IMR-90 (cell line): ENCODE measurements around the gene GFER. TPM values are rescaled to one million over a fixed set of nuclear protein-coding genes. Genes with fewer than 3 reads are reported as not detected.

Source experiments
- ATAC-seq: fragments of 200-7000 bp; cut with Tn5 transposase; 2 replicates; pipeline ENCODE4 v1.9.1; 2020; ENCODE audit warnings: low read depth, mild to moderate bottlenecking, moderate library complexity
- BruUV-seq: library from RNA; stranded (reverse); fragments of 400-500 nt; replicated peaks from 2 replicates; lab custom pipeline; 2021; lab: Mats Ljungman, UMichigan
- CTCF ChIA-PET: fragments of 300-600 bp; formaldehyde crosslinking; extraction: SDS; loops from one replicate; lab custom pipeline; 2021; ENCODE audit warnings: antibody characterized with exemption; lab: Yijun Ruan, JAX
- POLR2A ChIA-PET: fragments of 300-600 bp; sonication (Branson Sonifier 250); formaldehyde crosslinking; loops from one replicate; lab custom pipeline; 2022; ENCODE audit warnings: antibody characterized with exemption; ENCODE audit not compliant: unreplicated experiment; lab: Charles Lee
- DNase-seq: peaks from one replicate; pipeline ENCODE4 v3.0.0; 2013
- H2AFZ ChIP-seq: replicated peaks from 2 replicates; pipeline ENCODE3; 2013; ENCODE audit warnings: low read length, mild to moderate bottlenecking; ENCODE audit not compliant: poor library complexity
- H2AK5ac ChIP-seq: 2 replicates; pipeline ENCODE4 v1.6.1; 2013; ENCODE audit warnings: low read depth, low read length, inconsistent platforms
- H2AK9ac ChIP-seq: replicated peaks from 2 replicates; pipeline ENCODE3; 2013; ENCODE audit warnings: mild to moderate bottlenecking, low read depth, low read length, moderate library complexity; ENCODE audit not compliant: poor library complexity
- H2BK120ac ChIP-seq: 2 replicates; pipeline ENCODE4 v1.6.1; 2013; ENCODE audit warnings: low read depth, low read length, inconsistent platforms
- H2BK15ac ChIP-seq: 3 replicates; pipeline ENCODE4 v1.6.1; 2013; ENCODE audit warnings: low read depth, low read length, inconsistent platforms
- H2BK20ac ChIP-seq: 2 replicates; pipeline ENCODE4 v1.6.1; 2013; ENCODE audit warnings: low read depth, mild to moderate bottlenecking, inconsistent platforms, low read length, moderate library complexity
- H2BK5ac ChIP-seq: 2 replicates; pipeline ENCODE4 v1.6.1; 2013; ENCODE audit warnings: mild to moderate bottlenecking, low read depth, low read length, inconsistent platforms; ENCODE audit not compliant: poor library complexity, severe bottlenecking
- H3K14ac ChIP-seq: replicated peaks from 2 replicates; pipeline ENCODE4 v1.6.1; 2013; ENCODE audit warnings: low read depth, low read length, inconsistent platforms
- H3K18ac ChIP-seq: 2 replicates; pipeline ENCODE4 v1.6.1; 2013; ENCODE audit warnings: low read depth, low read length, control low read depth
- H3K23ac ChIP-seq: 2 replicates; pipeline ENCODE4 v1.6.1; 2013; ENCODE audit warnings: low read depth, low read length, inconsistent platforms
- H3K27ac ChIP-seq: 2 replicates; pipeline ENCODE4 v1.5.1; 2013; ENCODE audit warnings: mild to moderate bottlenecking, control low read depth, low read length; ENCODE audit not compliant: insufficient read depth
- H3K27me3 ChIP-seq: 2 replicates; pipeline ENCODE4 v1.6.1; 2013; ENCODE audit warnings: low read length; ENCODE audit not compliant: control insufficient read depth, insufficient read depth
- H3K36me3 ChIP-seq: 2 replicates; pipeline ENCODE4 v1.6.1; 2013; ENCODE audit warnings: low read length, mixed read lengths; ENCODE audit not compliant: control insufficient read depth, insufficient read depth
- H3K4ac ChIP-seq: 2 replicates; pipeline ENCODE4 v1.6.1; 2013; ENCODE audit warnings: low read depth, low read length, inconsistent platforms
- H3K4me1 ChIP-seq: 2 replicates; pipeline ENCODE4 v1.6.1; 2013; ENCODE audit warnings: low read length, mixed read lengths; ENCODE audit not compliant: control insufficient read depth, insufficient read depth
- H3K4me2 ChIP-seq: 2 replicates; pipeline ENCODE4 v1.6.1; 2013; ENCODE audit warnings: low read depth, mild to moderate bottlenecking, control low read depth, low read length, moderate library complexity
- H3K4me3 ChIP-seq: 2 replicates; pipeline ENCODE4 v1.5.1; 2013; ENCODE audit warnings: low read depth, mild to moderate bottlenecking, control low read depth, low read length, moderate library complexity; ENCODE audit not compliant: insufficient read depth
- H3K56ac ChIP-seq: 2 replicates; pipeline ENCODE4 v1.6.1; 2013; ENCODE audit warnings: low read length, inconsistent platforms; ENCODE audit not compliant: insufficient read depth; ENCODE audit errors: extremely low read depth
- H3K79me1 ChIP-seq, 2 experiments: 2 replicates each; pipeline ENCODE4 v1.6.1; 2013; ENCODE audit warnings: low read length in 2 of 2, inconsistent platforms in 1 of 2, low read depth in 1 of 2
- H3K9ac ChIP-seq: 2 replicates; pipeline ENCODE4 v1.6.1; 2013; ENCODE audit warnings: low read depth, low read length, control low read depth
- H3K9me1 ChIP-seq: 2 replicates; pipeline ENCODE4 v1.6.1; 2013; ENCODE audit warnings: low read length, inconsistent platforms; ENCODE audit not compliant: insufficient read depth
- H3K9me3 ChIP-seq: 2 replicates; pipeline ENCODE4 v1.6.1; 2013; ENCODE audit warnings: low read length; ENCODE audit not compliant: control insufficient read depth, insufficient read depth
- H4K20me1 ChIP-seq: 2 replicates; pipeline ENCODE4 v1.6.1; 2013; ENCODE audit warnings: low read length, inconsistent platforms; ENCODE audit not compliant: insufficient read depth
- H4K5ac ChIP-seq: 2 replicates; pipeline ENCODE4 v1.6.1; 2013; ENCODE audit warnings: mild to moderate bottlenecking, low read depth, low read length, control low read depth
- H4K8ac ChIP-seq, 2 experiments: 2 replicates each; pipeline ENCODE4 v1.6.1; 2013; ENCODE audit warnings: low read depth in 2 of 2, low read length in 2 of 2, control low read depth in 1 of 2, inconsistent platforms in 1 of 2
- H4K91ac ChIP-seq: 2 replicates; pipeline ENCODE4 v1.6.1; 2013; ENCODE audit warnings: low read depth, low read length, inconsistent platforms; ENCODE audit not compliant: insufficient read depth
- BHLHE40 ChIP-seq: fragments of 150-350 bp; IDR thresholded peaks from 2 replicates; pipeline ENCODE4 v1.6.1; 2016; ENCODE audit warnings: mild to moderate bottlenecking, low read depth, low read length
- CEBPB ChIP-seq: IDR thresholded peaks from 2 replicates; pipeline ENCODE4 v1.6.1; 2012; ENCODE audit warnings: low read depth, low read length, improper control_type of control experiment
- CHD1 ChIP-seq: IDR thresholded peaks from 2 replicates; pipeline ENCODE4 v1.6.1; 2012; ENCODE audit warnings: low read depth, low read length, improper control_type of control experiment
- ELK1 ChIP-seq: fragments of 150-350 bp; IDR thresholded peaks from 2 replicates; pipeline ENCODE4 v1.6.1; 2016; ENCODE audit warnings: low read depth, mild to moderate bottlenecking, low read length, moderate library complexity, borderline replicate concordance
- FOS ChIP-seq: fragments of 150-350 bp; IDR thresholded peaks from 2 replicates; pipeline ENCODE4 v1.6.1; 2016; ENCODE audit warnings: low read depth, low read length
- MAFK ChIP-seq: IDR thresholded peaks from 2 replicates; pipeline ENCODE4 v1.6.1; 2012; ENCODE audit warnings: low read depth, low read length, improper control_type of control experiment
- MAZ ChIP-seq: IDR thresholded peaks from 2 replicates; pipeline ENCODE4 v1.6.1; 2012; ENCODE audit warnings: low read depth, mild to moderate bottlenecking, low read length, improper control_type of control experiment, moderate library complexity, borderline replicate concordance
- MXI1 ChIP-seq: IDR thresholded peaks from 2 replicates; pipeline ENCODE4 v1.6.1; 2012; ENCODE audit warnings: low read depth, mild to moderate bottlenecking, low read length, moderate library complexity, borderline replicate concordance
- POLR2A ChIP-seq: IDR thresholded peaks from 2 replicates; pipeline ENCODE4 v1.6.1; 2012; ENCODE audit warnings: mild to moderate bottlenecking, low read depth, low read length
- RAD21 ChIP-seq: IDR thresholded peaks from 2 replicates; pipeline ENCODE4 v1.6.1; 2012; ENCODE audit warnings: low read length, improper control_type of control experiment
- RCOR1 ChIP-seq: IDR thresholded peaks from 2 replicates; pipeline ENCODE4 v1.6.1; 2012; ENCODE audit warnings: mild to moderate bottlenecking, low read length, improper control_type of control experiment; ENCODE audit not compliant: insufficient replicate concordance
- RFX5 ChIP-seq: IDR thresholded peaks from 2 replicates; pipeline ENCODE4 v1.8.0; 2012; ENCODE audit warnings: low read depth, mild to moderate bottlenecking, low read length, moderate library complexity
- SMC3 ChIP-seq: fragments of 150-350 bp; IDR thresholded peaks from 2 replicates; pipeline ENCODE4 v1.6.1; 2016; ENCODE audit warnings: low read depth, mild to moderate bottlenecking, antibody characterized with exemption, low read length, moderate library complexity
- WGBS, 2 experiments: methylation state at CpG; one replicate each; pipeline versions ENCODE4 v1.1.5 to v1.1.7; 2013; ENCODE audit warnings: missing lambda C conversion rate in 2 of 2; ENCODE audit not compliant: insufficient read length in 1 of 2; ENCODE audit errors: extremely low coverage in 2 of 2; 5-methylcytosine and 5-hydroxymethylcytosine counted together
- dilution Hi-C: fragments of 300-500 bp; cut with HindIII; formaldehyde crosslinking; loops from one replicate; pipeline ENCODE4 v1.14.3; 2018; ENCODE audit warnings: low sequenced_read_pairs; ENCODE audit not compliant: unreplicated experiment
- in situ Hi-C: fragments of 300-500 bp; cut with MboI; formaldehyde crosslinking; loops from 3 replicates; pipeline ENCODE4 v1.14.3; 2019; ENCODE audit warnings: low sequenced_read_pairs, inconsistent platforms, mixed read lengths
- intact Hi-C: fragments of 100-400 bp; cut with micrococcal nuclease; formaldehyde crosslinking; loops from 2 replicates; pipeline ENCODE4 v1.10.0; 2022
- polyA plus RNA-seq, 3 experiments: library from polyadenylated mRNA; depleted of rRNA; stranded (reverse); fragments of >200 nt; gene quantifications; 2 replicates each; pipeline ENCODE4 v1.2.3, GENCODE V29; 2012; ENCODE audit warnings: low replicate concordance in 1 of 3
- total RNA-seq: library from RNA; depleted of rRNA; stranded (reverse); fragments of >200 nt; gene quantifications from 2 replicates; pipeline ENCODE4 v1.2.3, GENCODE V29; 2012
- TF ChIP-seq, protein P1 (sequence below): conservative IDR thresholded peaks from 2 replicates; pipeline ENCODE4 v1.5.1; 2012; ENCODE audit warnings: mild to moderate bottlenecking, low read depth, low read length, improper control_type of control experiment
- TF ChIP-seq, protein P2 (sequence below): fragments of 150-350 bp; IDR thresholded peaks from 2 replicates; pipeline ENCODE4 v1.6.1; 2017; ENCODE audit warnings: mild to moderate bottlenecking, antibody characterized with exemption, low read length, low read depth

Gene GFER
- total and polyA plus RNA-seq, 2 of the 4 experiments (the other 2 are of a cell fraction), result 6.8 to 19.8 TPM

DNA sequence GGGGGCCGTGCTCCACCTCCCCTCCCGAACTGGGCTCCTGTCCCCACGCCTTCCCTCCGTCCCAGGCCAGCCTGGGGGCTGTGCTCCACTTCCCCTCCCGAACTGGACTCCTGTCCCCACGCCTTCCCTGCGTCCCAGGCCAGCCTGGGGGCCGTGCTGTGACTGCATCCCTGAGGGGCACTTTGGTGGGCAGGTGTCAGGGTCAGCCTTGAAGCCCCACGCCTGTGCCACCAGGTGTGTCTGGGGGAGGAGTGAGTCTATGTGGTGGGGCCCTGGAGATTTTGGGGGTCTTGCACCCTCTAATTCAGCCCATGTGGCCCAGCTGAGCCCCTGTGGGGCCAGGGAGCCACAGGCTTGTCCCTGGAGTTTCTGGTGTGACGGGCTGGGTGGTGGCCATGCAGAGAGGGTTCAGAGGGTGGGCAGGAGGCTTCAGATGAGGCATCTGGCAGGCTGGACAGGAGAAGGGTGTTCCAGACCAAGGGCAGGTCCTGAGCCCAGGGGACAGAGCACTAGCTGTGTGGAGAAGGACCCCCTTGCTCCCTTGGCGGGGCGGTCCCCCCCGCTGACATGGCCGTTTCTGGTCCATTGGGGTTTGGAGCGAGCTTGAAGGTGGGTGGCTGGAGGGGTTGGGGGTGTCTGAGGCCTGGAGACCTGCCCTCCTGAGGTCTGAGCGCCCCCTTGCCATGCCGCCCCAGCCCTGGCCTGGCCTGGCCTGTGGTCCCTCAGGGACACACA lies 50.9 kb downstream of the GFER start:
- Histone ChIP-seq H3K27ac (peak overlapping the region; percentile 100), H2BK5ac (peak overlapping the region; percentile 98), H3K4me3 (no peak overlapping the region), H2BK20ac (peak overlapping the region; percentile 94), H2BK120ac (peak overlapping the region; percentile 96), H3K23ac (peak overlapping the region; percentile 93), H3K36me3 (peaks cover 43% of the 10 kb centered on the region), H2AFZ (peak overlapping the region; percentile 59), H3K4me2 (peak overlapping the region; percentile 65; the same call in 1 of the 2 replicates), H3K9ac (peak overlapping the region; percentile 66), H4K91ac (peak overlapping the region; percentile 99), H3K27me3 (no peaks in the 10 kb centered on the region), H3K56ac (peak overlapping the region; percentile 54; the same call in 1 of the 2 replicates), H3K9me1 (peaks cover 16% of the 10 kb centered on the region), H4K20me1 (no peaks in the 10 kb centered on the region), H2AK9ac (peak overlapping the region; percentile 98), H2BK15ac (peak overlapping the region; percentile 100; the same call in 2 of the 3 replicates), H3K4me1 (peaks cover 60% of the 10 kb centered on the region), H3K18ac (peak overlapping the region; percentile 91), H3K4ac (peak overlapping the region; percentile 97), H2AK5ac (peak overlapping the region; percentile 99), H3K14ac (peak overlapping the region; percentile 94), H4K5ac (peak overlapping the region; percentile 97), H3K9me3 (no peaks in the 10 kb centered on the region), H3K79me1 (peaks cover 19 to 71% of the 10 kb centered on the region in 2 experiments; a peak in 3 of 4 replicates), H4K8ac (peak overlapping the region; percentile 89 to 90)
- 71% methylated on average over 4 of the region's 17 CpGs; no CpG with 5 or more reads in 1 of the 2 experiments for WGBS, 2 experiments
- BruUV-seq, result no TSS peak
- in situ Hi-C loops (no loop called here), dilution Hi-C loops (no loop called here), intact Hi-C loops (no loop called here)
- ChIA-PET POLR2A (no interaction called here), CTCF (no interaction called here)
- ATAC-seq (no peak), DNase-seq (no peak)
- TF ChIP-seq POLR2A, result no peak
- no peak for TF ChIP-seq MXI1
- TF ChIP-seq RCOR1, result no peak
- TF ChIP-seq RAD21, result no peak
- TF ChIP-seq, protein P1, sequence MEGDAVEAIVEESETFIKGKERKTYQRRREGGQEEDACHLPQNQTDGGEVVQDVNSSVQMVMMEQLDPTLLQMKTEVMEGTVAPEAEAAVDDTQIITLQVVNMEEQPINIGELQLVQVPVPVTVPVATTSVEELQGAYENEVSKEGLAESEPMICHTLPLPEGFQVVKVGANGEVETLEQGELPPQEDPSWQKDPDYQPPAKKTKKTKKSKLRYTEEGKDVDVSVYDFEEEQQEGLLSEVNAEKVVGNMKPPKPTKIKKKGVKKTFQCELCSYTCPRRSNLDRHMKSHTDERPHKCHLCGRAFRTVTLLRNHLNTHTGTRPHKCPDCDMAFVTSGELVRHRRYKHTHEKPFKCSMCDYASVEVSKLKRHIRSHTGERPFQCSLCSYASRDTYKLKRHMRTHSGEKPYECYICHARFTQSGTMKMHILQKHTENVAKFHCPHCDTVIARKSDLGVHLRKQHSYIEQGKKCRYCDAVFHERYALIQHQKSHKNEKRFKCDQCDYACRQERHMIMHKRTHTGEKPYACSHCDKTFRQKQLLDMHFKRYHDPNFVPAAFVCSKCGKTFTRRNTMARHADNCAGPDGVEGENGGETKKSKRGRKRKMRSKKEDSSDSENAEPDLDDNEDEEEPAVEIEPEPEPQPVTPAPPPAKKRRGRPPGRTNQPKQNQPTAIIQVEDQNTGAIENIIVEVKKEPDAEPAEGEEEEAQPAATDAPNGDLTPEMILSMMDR, result no peak
- TF ChIP-seq ELK1, result no peak
- no peak for TF ChIP-seq CEBPB
- no peak for TF ChIP-seq FOS
- TF ChIP-seq MAFK, result no peak
- no peak for TF ChIP-seq CHD1
- no peak for TF ChIP-seq BHLHE40
- TF ChIP-seq RFX5, result no peak
- TF ChIP-seq MAZ, result no peak
- no peak for TF ChIP-seq SMC3
- TF ChIP-seq, protein P2, sequence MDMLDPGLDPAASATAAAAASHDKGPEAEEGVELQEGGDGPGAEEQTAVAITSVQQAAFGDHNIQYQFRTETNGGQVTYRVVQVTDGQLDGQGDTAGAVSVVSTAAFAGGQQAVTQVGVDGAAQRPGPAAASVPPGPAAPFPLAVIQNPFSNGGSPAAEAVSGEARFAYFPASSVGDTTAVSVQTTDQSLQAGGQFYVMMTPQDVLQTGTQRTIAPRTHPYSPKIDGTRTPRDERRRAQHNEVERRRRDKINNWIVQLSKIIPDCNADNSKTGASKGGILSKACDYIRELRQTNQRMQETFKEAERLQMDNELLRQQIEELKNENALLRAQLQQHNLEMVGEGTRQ, result no peak
